ENCODE results near the gene MN1.

GRCh38 chr22:27802346-27803073 lies 954 bp upstream of the MN1 start:
- TF ChIP-seq POLR2A (IDR thresholded peaks at IDR 0.05): no peak
- TF ChIP-seq CTCF (IDR thresholded peaks at IDR 0.05): no peak
- TF ChIP-seq POLR2AphosphoS5 (IDR thresholded peaks at IDR 0.05; ENCODE audit: insufficient read depth in 1 of 2, low read depth in 1 of 2): no peak

All from vagina (tissue), 2 donors.